GM10266 (cell line): Measurements from ENCODE around the gene TLR2.
"Not testable (repeated sequence)": the region's sequence is repeated elsewhere in the genome, so short reads cannot be mapped to it uniquely, and the experiment has no call there.

ENCODE experiments used
- DNase-seq: peaks from one replicate; pipeline ENCODE4 v3.0.0; 2012; ENCODE audit errors: extremely low spot score
- TF ChIP-seq, protein P1 (sequence below): IDR thresholded peaks from 2 replicates; pipeline ENCODE4 v1.5.1; 2012; ENCODE audit warnings: mild to moderate bottlenecking, low read depth; ENCODE audit not compliant: control insufficient read depth, insufficient read depth; ENCODE audit errors: missing control alignments

TLR2 gene

DNA sequence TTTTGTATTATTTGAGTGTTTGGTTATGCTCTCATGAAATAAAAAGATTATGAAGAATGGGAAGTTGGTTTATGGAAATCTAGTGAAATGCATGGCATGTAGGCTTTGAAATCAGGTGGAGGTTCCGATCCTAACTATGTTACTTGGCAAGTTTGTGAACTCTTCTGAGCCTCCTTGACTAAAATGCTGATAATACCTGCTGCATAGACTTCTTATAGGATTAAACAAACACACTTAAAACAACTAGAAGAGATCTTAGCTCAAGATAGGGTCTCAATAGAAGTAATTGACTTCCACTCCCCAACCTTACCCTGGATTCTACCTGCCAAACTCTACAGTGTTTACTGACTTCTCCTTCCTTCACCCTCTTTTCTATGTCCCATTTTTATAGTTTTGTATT lies 22.2 kb upstream of the TLR2 start:
- TF ChIP-seq, protein P1, sequence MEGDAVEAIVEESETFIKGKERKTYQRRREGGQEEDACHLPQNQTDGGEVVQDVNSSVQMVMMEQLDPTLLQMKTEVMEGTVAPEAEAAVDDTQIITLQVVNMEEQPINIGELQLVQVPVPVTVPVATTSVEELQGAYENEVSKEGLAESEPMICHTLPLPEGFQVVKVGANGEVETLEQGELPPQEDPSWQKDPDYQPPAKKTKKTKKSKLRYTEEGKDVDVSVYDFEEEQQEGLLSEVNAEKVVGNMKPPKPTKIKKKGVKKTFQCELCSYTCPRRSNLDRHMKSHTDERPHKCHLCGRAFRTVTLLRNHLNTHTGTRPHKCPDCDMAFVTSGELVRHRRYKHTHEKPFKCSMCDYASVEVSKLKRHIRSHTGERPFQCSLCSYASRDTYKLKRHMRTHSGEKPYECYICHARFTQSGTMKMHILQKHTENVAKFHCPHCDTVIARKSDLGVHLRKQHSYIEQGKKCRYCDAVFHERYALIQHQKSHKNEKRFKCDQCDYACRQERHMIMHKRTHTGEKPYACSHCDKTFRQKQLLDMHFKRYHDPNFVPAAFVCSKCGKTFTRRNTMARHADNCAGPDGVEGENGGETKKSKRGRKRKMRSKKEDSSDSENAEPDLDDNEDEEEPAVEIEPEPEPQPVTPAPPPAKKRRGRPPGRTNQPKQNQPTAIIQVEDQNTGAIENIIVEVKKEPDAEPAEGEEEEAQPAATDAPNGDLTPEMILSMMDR = no peak
- no peak for DNase-seq

DNA sequence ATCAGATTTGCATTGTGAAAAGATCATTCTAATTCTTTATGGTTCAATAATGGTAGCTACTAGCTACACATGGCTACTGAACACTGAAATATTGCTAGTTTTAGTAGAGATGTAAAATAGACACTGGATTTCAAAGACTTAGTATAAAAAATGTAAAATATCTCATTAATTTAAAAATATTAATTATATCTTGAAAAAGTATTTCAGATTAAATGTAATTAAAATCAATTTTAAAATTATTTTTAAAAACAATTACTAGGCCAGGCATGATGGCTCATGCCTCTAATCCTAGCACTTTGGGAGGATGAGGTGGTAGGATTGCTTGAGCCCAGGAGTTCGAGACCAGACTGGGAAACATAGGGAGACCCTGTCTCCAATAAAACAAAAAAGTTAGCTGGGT lies 20.4 kb upstream of the TLR2 start:
- TF ChIP-seq, protein P1 = no peak
- DNase-seq = no peak

DNA sequence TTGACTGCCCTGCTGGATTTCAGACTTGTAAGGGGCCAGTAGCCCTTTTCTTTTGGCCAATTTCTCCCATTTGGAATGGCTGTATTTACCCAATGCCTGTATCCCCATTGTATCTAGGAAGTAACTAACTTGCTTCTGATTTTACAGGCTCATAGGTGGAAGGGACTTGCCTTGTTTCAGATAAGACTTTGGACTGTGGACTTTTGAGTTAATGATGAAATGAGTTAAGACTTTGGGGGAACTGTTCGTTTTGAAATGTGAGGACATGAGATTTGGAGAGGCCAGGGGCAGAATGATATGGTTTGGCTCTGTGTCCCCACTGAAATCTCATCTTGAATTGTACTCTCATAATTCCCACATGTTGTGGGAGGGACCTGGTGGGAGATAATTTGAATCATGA lies 17.6 kb upstream of the TLR2 start:
- not testable (repeated sequence) for DNase-seq

DNA sequence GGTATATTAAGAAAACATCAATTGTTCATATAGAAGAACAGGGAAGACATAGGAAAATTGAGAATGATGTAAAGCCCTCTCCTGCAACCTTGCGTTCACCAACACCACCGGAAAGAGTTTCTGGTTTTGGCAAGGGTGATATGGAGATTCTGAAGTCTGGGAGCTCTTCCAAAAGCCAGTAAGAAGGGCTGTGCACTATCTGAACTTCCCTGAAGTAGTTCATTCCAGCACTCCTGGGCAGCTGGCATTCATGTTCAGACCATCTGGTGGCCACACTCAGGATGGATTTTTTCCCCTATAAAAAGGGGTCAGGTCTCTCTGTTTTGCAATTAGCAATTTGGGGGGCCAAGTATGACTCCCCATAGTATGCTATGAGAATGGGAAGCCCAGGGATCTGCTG lies 15.4 kb upstream of the TLR2 start:
- no peak for DNase-seq
- TF ChIP-seq, protein P1 = no peak

DNA sequence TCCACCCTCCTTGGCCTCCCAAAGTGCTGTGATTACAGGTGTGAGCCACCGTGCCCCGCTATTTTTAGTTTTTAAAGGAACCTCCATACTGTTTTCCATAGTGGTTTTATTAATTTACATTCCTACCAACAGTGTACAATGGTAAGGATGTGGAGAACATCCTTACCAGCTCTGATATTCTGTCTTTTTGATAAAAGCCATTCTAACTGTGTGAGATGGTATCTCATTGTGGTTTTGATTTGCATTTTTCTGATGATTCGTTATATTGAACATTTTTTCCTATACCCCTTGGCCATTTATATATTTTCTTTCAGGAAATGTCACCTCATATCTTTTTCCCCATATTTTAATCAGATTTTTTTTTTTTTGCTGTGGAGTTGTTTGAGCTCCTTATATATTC lies 14.2 kb upstream of the TLR2 start:
- no peak for DNase-seq
- TF ChIP-seq, protein P1 = no peak

DNA sequence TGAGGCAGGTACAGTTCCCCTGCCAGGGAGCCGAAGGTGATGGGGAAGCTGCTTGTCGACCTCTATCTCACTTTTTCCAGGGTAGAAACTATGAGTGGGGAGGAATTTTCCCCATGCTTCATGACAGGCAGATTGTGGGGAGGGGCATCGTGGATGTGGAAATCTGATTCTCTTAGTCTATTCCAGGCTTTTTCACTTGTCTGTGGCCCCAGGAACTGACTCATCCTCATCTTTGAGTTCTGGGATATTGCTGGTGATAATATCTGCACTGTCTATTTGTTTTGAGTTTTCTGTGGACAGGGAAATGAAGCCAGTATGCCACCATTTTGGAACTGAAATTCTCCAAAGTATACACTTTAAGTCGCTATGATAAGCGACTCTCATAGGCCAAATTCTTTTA lies 7.6 kb upstream of the TLR2 start:
- DNase-seq = no peak
- TF ChIP-seq, protein P1 = no peak

DNA sequence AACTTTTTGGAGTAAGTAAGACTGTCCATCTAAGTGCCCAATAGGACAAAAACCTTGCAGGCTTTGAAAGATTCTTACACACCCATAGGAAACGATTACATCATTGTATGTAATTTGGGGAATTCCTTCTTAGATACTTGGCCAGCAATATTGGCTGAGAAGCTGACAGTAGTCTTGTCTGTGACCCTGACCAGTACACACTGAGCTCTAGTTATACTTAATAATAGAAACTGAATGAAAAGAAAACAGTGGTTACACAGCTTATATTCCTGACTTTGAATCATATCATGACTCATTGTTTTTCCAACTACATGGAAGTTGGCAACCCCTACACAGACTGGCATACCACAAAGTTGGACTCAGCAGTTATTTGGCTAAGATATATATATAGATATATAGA lies 7.1 kb upstream of the TLR2 start:
- TF ChIP-seq, protein P1 = no peak
- no peak for DNase-seq

DNA sequence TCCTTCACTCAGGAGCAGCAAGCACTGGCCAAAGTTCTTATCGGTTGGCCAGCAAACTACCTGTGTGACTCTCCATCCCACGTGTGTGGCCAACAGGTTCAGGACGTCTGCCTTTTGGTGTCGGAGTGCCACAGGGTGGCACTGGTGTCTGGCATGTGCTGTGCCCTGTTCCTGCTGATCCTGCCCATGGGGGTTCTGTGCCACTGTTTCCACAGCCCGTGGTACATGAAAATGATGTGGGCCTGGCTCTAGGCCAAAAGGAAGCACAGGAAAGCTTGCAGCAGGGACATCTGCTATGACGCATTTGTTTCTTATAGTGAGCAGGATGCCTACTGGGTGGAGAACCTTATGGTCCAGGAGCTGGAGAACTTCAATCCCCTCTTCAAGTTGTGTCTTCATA lies 4.6 kb upstream of the TLR2 start:
- DNase-seq = no peak
- TF ChIP-seq, protein P1 = no peak
